HepG2 (cell line): ENCODE results near the gene NOSTRIN. TPM values are rescaled to one million over a fixed set of nuclear protein-coding genes. Genes with fewer than 3 reads are reported as not detected.

Experiments
- ATAC-seq: fragments of 200-7000 bp; cut with Tn5 transposase; 3 replicates; pipeline ENCODE4 v1.9.1; 2020; ENCODE audit warnings: mild to moderate bottlenecking, moderate library complexity
- BruUV-seq: library from RNA; stranded (reverse); fragments of 400-500 nt; replicated peaks from 2 replicates; lab custom pipeline; 2021; lab: Mats Ljungman, UMichigan
- CTCF ChIA-PET: fragments of 300-600 bp; formaldehyde crosslinking; extraction: SDS; loops from one replicate; lab custom pipeline; 2021; ENCODE audit warnings: low total read pairs, inconsistent platforms, low intra/inter-chr PET ratio; lab: Yijun Ruan, JAX
- POLR2A ChIA-PET: fragments of 350-600 bp; sonication (Branson Sonifier 250); formaldehyde crosslinking; loops from one replicate; lab custom pipeline; 2020; ENCODE audit warnings: antibody characterized with exemption, inconsistent platforms; lab: Yijun Ruan, JAX
- DNase-seq: peaks from one replicate; pipeline ENCODE4 v3.0.0-alpha.2; 2015; ENCODE audit warnings: low spot score
- FAIRE-seq: peaks from 3 replicates; lab custom pipeline; 2011; peaks lifted over from hg19 to GRCh38; lab: Jason Lieb, UNC
- H2AFZ ChIP-seq: one replicate; pipeline ENCODE4 v1.6.1; 2011; ENCODE audit warnings: low read length, inconsistent platforms
- H3K27ac ChIP-seq: fragments of 300-600 bp; 3 replicates; pipeline ENCODE4 v1.8.0; 2011; ENCODE audit warnings: mixed run types, mild to moderate bottlenecking, mixed read lengths, low read length, inconsistent platforms; ENCODE audit not compliant: insufficient read depth; ENCODE audit errors: extremely low read length
- H3K27me3 ChIP-seq, 2 experiments: fragments of 200-600 bp in 1 of 2; 2 replicates in 1 of 2; 3 replicates in 1 of 2; pipeline versions ENCODE4 v1.6.0 to v1.8.0; 2011; ENCODE audit warnings: low read length in 2 of 2, mild to moderate bottlenecking in 2 of 2, moderate library complexity in 2 of 2, inconsistent platforms in 1 of 2; ENCODE audit not compliant: insufficient read depth in 2 of 2, control insufficient read depth in 1 of 2
- H3K36me3 ChIP-seq, 2 experiments: fragments of 200-600 bp in 1 of 2; replicated peaks in 1 of 2; 2 replicates in 1 of 2; 3 replicates in 1 of 2; pipeline versions ENCODE4 v1.5.1 to v1.8.0; 2011; ENCODE audit warnings: low read length in 2 of 2, inconsistent platforms in 1 of 2; ENCODE audit not compliant: insufficient read depth in 2 of 2, control insufficient read depth in 1 of 2
- H3K4me1 ChIP-seq: 2 replicates; pipeline ENCODE4 v1.5.1; 2012; ENCODE audit warnings: low read length, inconsistent platforms; ENCODE audit not compliant: insufficient read depth
- H3K4me2 ChIP-seq: 2 replicates; pipeline ENCODE4 v1.6.0; 2011; ENCODE audit warnings: low read depth, low read length, inconsistent platforms
- H3K4me3 ChIP-seq, 3 experiments: fragments of 200-600 bp in 1 of 3; sonication (generic), shearing (Covaris generic) in 1 of 3; replicated peaks in 1 of 3; 2 replicates each; pipeline ENCODE4 v1.5.1; 2011 to 2016; ENCODE audit warnings: low read length in 3 of 3, inconsistent platforms in 2 of 3, low read depth in 2 of 3, mild to moderate bottlenecking in 2 of 3, control low read depth in 1 of 3, mixed read lengths in 1 of 3; ENCODE audit not compliant: insufficient read depth in 1 of 3
- H3K79me2 ChIP-seq: one replicate; pipeline ENCODE4 v1.6.1; 2011; ENCODE audit warnings: low read length, inconsistent platforms; ENCODE audit not compliant: insufficient read depth
- H3K9ac ChIP-seq: 2 replicates; pipeline ENCODE4 v1.6.0; 2011; ENCODE audit warnings: mild to moderate bottlenecking, low read depth, low read length, inconsistent platforms; ENCODE audit not compliant: insufficient read depth
- H3K9me3 ChIP-seq: 2 replicates; pipeline ENCODE4 v1.5.1; 2012; ENCODE audit warnings: mild to moderate bottlenecking, low read length
- H4K20me1 ChIP-seq: 2 replicates; pipeline ENCODE4 v1.6.0; 2011; ENCODE audit warnings: inconsistent platforms, mild to moderate bottlenecking, low read length, moderate library complexity; ENCODE audit not compliant: insufficient read depth
- AFF4 ChIP-seq: sonication (generic); formaldehyde crosslinking; IDR thresholded peaks from 2 replicates; pipeline ENCODE4 v1.4.0; 2020; ENCODE audit warnings: missing genetic modification reagents
- RERE ChIP-seq: IDR thresholded peaks from 2 replicates; pipeline ENCODE4 v1.6.1; 2016; ENCODE audit warnings: low read depth, missing genetic modification reagents, missing compliant biosample characterization
- RNF2 ChIP-seq: fragments of 450-650 bp; conservative IDR thresholded peaks from 2 replicates; pipeline ENCODE4 v1.6.1; 2016; ENCODE audit warnings: low read depth
- RXRB ChIP-seq: IDR thresholded peaks from 2 replicates; pipeline ENCODE4 v1.6.1; 2016; ENCODE audit warnings: borderline replicate concordance, missing genetic modification reagents, missing compliant biosample characterization
- SNAI1 ChIP-seq: sonication (generic); formaldehyde crosslinking; IDR thresholded peaks from 2 replicates; pipeline ENCODE4 v1.5.0; 2020; ENCODE audit warnings: mild to moderate bottlenecking, missing genetic modification reagents, borderline replicate concordance
- ZMAT3 ChIP-seq: sonication (generic); formaldehyde crosslinking; conservative IDR thresholded peaks from 2 replicates; pipeline ENCODE4 v1.7.0; 2021; ENCODE audit warnings: missing genetic modification reagents
- ZNF276 ChIP-seq: sonication (generic); formaldehyde crosslinking; IDR thresholded peaks from 2 replicates; pipeline ENCODE4 v1.4.0; 2020; ENCODE audit warnings: mild to moderate bottlenecking, low read depth, missing genetic modification reagents
- ZNF761 ChIP-seq: sonication (generic); formaldehyde crosslinking; conservative IDR thresholded peaks from 2 replicates; pipeline ENCODE4 v1.4.0; 2020; ENCODE audit warnings: mild to moderate bottlenecking, missing genetic modification reagents
- WGBS: methylation state at CpG from one replicate; pipeline ENCODE4 v1.1.6; 2017; ENCODE audit warnings: low lambda C conversion rate; 5-methylcytosine and 5-hydroxymethylcytosine counted together
- in situ Hi-C: cut with HindIII; loops from 2 replicates; pipeline ENCODE4 v1.10.0; 2017; ENCODE audit warnings: low pct_unique_long_range_greater_than_20kb; ENCODE audit not compliant: extremely low pct_ligation_motif_present
- intact Hi-C: fragments of 100-400 bp; cut with micrococcal nuclease; formaldehyde crosslinking; loops from one replicate; pipeline ENCODE4 v1.10.0; 2022; ENCODE audit not compliant: unreplicated experiment
- polyA plus RNA-seq, 8 experiments: library from polyadenylated mRNA; depleted of rRNA in 3 of 8; stranded (reverse) in 7 of 8; unstranded in 1 of 8; fragments of >200 nt; fragmentation: Illumina TruSeq in 4 of 8; extraction: Trizol in 4 of 8; gene quantifications; 2 replicates each; pipeline versions ENCODE4 v1.2.1 to v1.2.3, GENCODE V29; 2011 to 2016; ENCODE audit warnings: low read depth in 4 of 8, missing spikeins in 1 of 8, mixed read lengths in 1 of 8; ENCODE audit not compliant: insufficient read depth in 1 of 8
- total RNA-seq, 5 experiments: library from RNA; depleted of rRNA; stranded (reverse); fragments of >200 nt; fragmentation: Illumina TruSeq; extraction: Trizol; gene quantifications; 2 replicates each; pipeline ENCODE4 v1.2.3, GENCODE V29; 2016; ENCODE audit warnings: low read depth in 1 of 5

Gene NOSTRIN
- total and polyA plus RNA-seq, 2 of the 13 experiments (the other 11 are each of a cell fraction or from before 2014, with no cell fraction given), result 0.22 TPM

- Histone ChIP-seq H3K27me3 (no peaks in the 10 kb centered on the region), H3K4me2 (no peak overlapping the region), H3K79me2 (no peaks in the 10 kb centered on the region), H3K4me1 (peaks cover 17% of the 10 kb centered on the region), H3K9me3 (no peaks in the 10 kb centered on the region), H3K9ac (no peak overlapping the region), H2AFZ (no peak overlapping the region), H3K36me3 (no peaks in the 10 kb centered on the region), H3K4me3 (no peak overlapping the region), H3K27ac (no peak overlapping the region), H4K20me1 (no peaks in the 10 kb centered on the region)
- ATAC-seq (no peak), DNase-seq (no peak), FAIRE-seq (no peak)
- 83% methylated on average over 7 of the region's 7 CpGs for WGBS
- in situ Hi-C loops (no loop called here), intact Hi-C loops (no loop called here)
- no TSS peak for BruUV-seq
- CTCF ChIA-PET, result no interaction called here
- TF ChIP-seq RXRB, result no peak
- TF ChIP-seq ZNF761, result no peak
- TF ChIP-seq RNF2, result no peak
- TF ChIP-seq ZMAT3 (CRISPR knock-in tag), result no peak
- POLR2A ChIA-PET, result no interaction called here
Measured at GRCh38 chr2:168805615-168806014, 3.2 kb downstream of the NOSTRIN start.

GRCh38 chr2:168809537-168809936, 7.1 kb downstream of the NOSTRIN start:
- CTCF ChIA-PET, result no interaction called here
- TF ChIP-seq RERE, result no peak
- TF ChIP-seq SNAI1 (CRISPR knock-in tag), result no peak
- TF ChIP-seq AFF4, result no peak
- no peak for TF ChIP-seq ZNF276 (CRISPR knock-in tag)

More at GRCh38 chr2:168809537-168809936, 7.1 kb downstream of the NOSTRIN start:
- ATAC-seq (no peak), DNase-seq (no peak), FAIRE-seq (no peak)
- intact Hi-C loops (no loop called here), in situ Hi-C loops (no loop called here)
- no peak overlapping the region for H3K4me2 ChIP-seq
- H3K27me3 ChIP-seq, result no peaks in the 10 kb centered on the region
- H3K9me3 ChIP-seq, result no peaks in the 10 kb centered on the region
- H3K4me1 ChIP-seq, result no peaks in the 10 kb centered on the region
- no peaks in the 10 kb centered on the region for H3K79me2 ChIP-seq
- H3K9ac ChIP-seq, result no peak overlapping the region
- no peaks in the 10 kb centered on the region for H4K20me1 ChIP-seq
- no peaks in the 10 kb centered on the region for H3K36me3 ChIP-seq
- no TSS peak for BruUV-seq
- H3K4me3 ChIP-seq, result no peak overlapping the region
- no peak overlapping the region for H2AFZ ChIP-seq
- POLR2A ChIA-PET, result no interaction called here
- no peak overlapping the region for H3K27ac ChIP-seq
